K562 (cell line): Measurements from ENCODE around the gene FPGS. TPM values are rescaled to one million over a fixed set of nuclear protein-coding genes. Genes with fewer than 3 reads are reported as not detected.

Experiments used
- MGA ChIP-seq: fragments of 450-650 bp; IDR thresholded peaks from 2 replicates; pipeline ENCODE4 v1.6.1; 2016; ENCODE audit warnings: mild to moderate bottlenecking, moderate library complexity
- polyA plus RNA-seq, 8 experiments: library from polyadenylated mRNA; depleted of rRNA in 4 of 8; stranded (reverse) in 5 of 8; unstranded in 3 of 8; fragments of >200 nt; fragmentation: Nextera tagmentation in 2 of 8; fragmentation: Illumina TruSeq in 1 of 8; extraction: Ambion mirVana in 2 of 8; extraction: Trizol in 1 of 8; gene quantifications; 2 replicates each; pipeline versions ENCODE4 v1.2.1 to v1.2.3, GENCODE V29; 2011 to 2014; ENCODE audit warnings: inconsistent platforms in 1 of 8, missing spikeins in 1 of 8
- total RNA-seq, 7 experiments: library from RNA; depleted of rRNA in 6 of 7; stranded (reverse); fragments of >200 nt in 6 of 7; fragmentation: Illumina TruSeq in 2 of 7; extraction: Trizol in 2 of 7; gene quantifications; 2 replicates each; pipeline versions ENCODE4 v1.2.1 to v1.2.3, GENCODE V29; 2011 to 2021; ENCODE audit warnings: low replicate concordance in 1 of 7

FPGS gene
- total and polyA plus RNA-seq, 9 of the 15 experiments (the other 6 are each of a cell fraction or from before 2014, with no cell fraction given): 0.84 to 86.4 (median 59.2) TPM

- TF ChIP-seq MGA: no peak
Measured at GRCh38 chr9:127776924-127777289, 25.8 kb upstream of the FPGS start (continued).
